Measurements from ENCODE around the gene EYA2. TPM values are rescaled to one million over a fixed set of nuclear protein-coding genes. Genes with fewer than 3 reads are reported as not detected.

EYA2 gene
- polyA plus RNA-seq, 10 donors, result 1.3 to 7.0 (median 2.5) TPM

- no peak for DNase-seq
These were observed 140.5 kb downstream of the EYA2 start for GRCh38 chr20:47035026-47035590.

- DNase-seq, result peak in 1 of 3 donors; percentile 34
These were observed 141.6 kb downstream of the EYA2 start for GRCh38 chr20:47036091-47036870.

GRCh38 chr20:47038566-47039560 is 144.2 kb downstream of the EYA2 start:
- DNase-seq, result no peak

GRCh38 chr20:47040506-47041125 is 146.0 kb downstream of the EYA2 start:
- DNase-seq, result no peak

GRCh38 chr20:47041396-47041899 is 146.8 kb downstream of the EYA2 start:
- DNase-seq, result no peak

- DNase-seq, result no peak
These were observed 147.8 kb downstream of the EYA2 start for GRCh38 chr20:47042464-47042863.

- peak in 1 of 3 donors; percentile 43 for DNase-seq
These were observed 148.4 kb downstream of the EYA2 start for GRCh38 chr20:47043086-47043485.

GRCh38 chr20:47044938-47045337 is 150.3 kb downstream of the EYA2 start:
- DNase-seq, result no peak

- no peak for DNase-seq
These were observed 153.4 kb downstream of the EYA2 start for GRCh38 chr20:47048054-47048453.

GRCh38 chr20:47049771-47050170 is 155.1 kb downstream of the EYA2 start:
- DNase-seq, result no peak

- no peak for DNase-seq
These were observed 156.4 kb downstream of the EYA2 start for GRCh38 chr20:47050996-47051395.

- no peak for DNase-seq
These were observed 157.4 kb downstream of the EYA2 start for GRCh38 chr20:47051936-47052526.

GRCh38 chr20:47054506-47054905 is 159.9 kb downstream of the EYA2 start:
- no peak for DNase-seq

GRCh38 chr20:47054945-47055344 is 160.3 kb downstream of the EYA2 start:
- DNase-seq, result no peak

GRCh38 chr20:47055699-47056369 is 161.2 kb downstream of the EYA2 start:
- DNase-seq, result peak; percentile 23 to 71 (median 25)

- DNase-seq, result no peak
These were observed 163.0 kb downstream of the EYA2 start for GRCh38 chr20:47057661-47058060.

GRCh38 chr20:47058236-47058635 is 163.6 kb downstream of the EYA2 start:
- DNase-seq, result no peak

GRCh38 chr20:47059536-47059935 is 164.9 kb downstream of the EYA2 start:
- DNase-seq, result no peak

GRCh38 chr20:47061549-47061948 is 166.9 kb downstream of the EYA2 start:
- no peak for DNase-seq

GRCh38 chr20:47062226-47062890 is 167.7 kb downstream of the EYA2 start:
- DNase-seq, result no peak
